ENCODE measurements around the gene ZKSCAN4.

ZKSCAN4 gene

GRCh38 chr6:28209753-28210535, 42.1 kb downstream of the ZKSCAN4 start:
- TF ChIP-seq USF1 (IDR thresholded peaks at IDR 0.05) (no peak), EP300 (IDR thresholded peaks at IDR 0.05; ENCODE audit: borderline replicate concordance) (no peak), RAD21 (IDR thresholded peaks at IDR 0.05; ENCODE audit: low read depth) (no peak), TCF12 (IDR thresholded peaks at IDR 0.05; ENCODE audit: low read depth) (no peak), TEAD4 (IDR thresholded peaks at IDR 0.05) (no peak), EGR1 (IDR thresholded peaks at IDR 0.05) (no peak), CEBPB (IDR thresholded peaks at IDR 0.05) (no peak), MAX (IDR thresholded peaks at IDR 0.05) (no peak), REST (IDR thresholded peaks at IDR 0.05; ENCODE audit: low read depth) (no peak), YY1 (IDR thresholded peaks at IDR 0.05; ENCODE audit: low read depth) (no peak), TAF1 (IDR thresholded peaks at IDR 0.05; ENCODE audit: low read depth) (no peak), ZBTB7A (IDR thresholded peaks at IDR 0.05; ENCODE audit: low read depth) (no peak), FOXM1 (IDR thresholded peaks at IDR 0.05; ENCODE audit: borderline replicate concordance, low read depth) (no peak), NFIC (IDR thresholded peaks at IDR 0.05) (no peak), CREB1 (IDR thresholded peaks at IDR 0.05; ENCODE audit: low read depth) (no peak)

- TF ChIP-seq REST (IDR thresholded peaks at IDR 0.05; ENCODE audit: low read depth), result no peak
- no peak for TF ChIP-seq MAX (IDR thresholded peaks at IDR 0.05)
- no peak for TF ChIP-seq TCF12 (IDR thresholded peaks at IDR 0.05; ENCODE audit: low read depth)
- no peak for TF ChIP-seq CREB1 (IDR thresholded peaks at IDR 0.05; ENCODE audit: low read depth)
- no peak for TF ChIP-seq TEAD4 (IDR thresholded peaks at IDR 0.05)
- no peak for TF ChIP-seq RAD21 (IDR thresholded peaks at IDR 0.05; ENCODE audit: low read depth)
Observed at GRCh38 chr6:28208111-28208659, 43.9 kb downstream of the ZKSCAN4 start.

GRCh38 chr6:28207510-28208110, 44.5 kb downstream of the ZKSCAN4 start:
- TF ChIP-seq EP300 (IDR thresholded peaks at IDR 0.05; ENCODE audit: borderline replicate concordance), result no peak
- TF ChIP-seq FOXM1 (IDR thresholded peaks at IDR 0.05; ENCODE audit: borderline replicate concordance, low read depth), result no peak
- no peak for TF ChIP-seq ZBTB7A (IDR thresholded peaks at IDR 0.05; ENCODE audit: low read depth)
- no peak for TF ChIP-seq REST (IDR thresholded peaks at IDR 0.05; ENCODE audit: low read depth)
- no peak for TF ChIP-seq CEBPB (IDR thresholded peaks at IDR 0.05)
- TF ChIP-seq CREB1 (IDR thresholded peaks at IDR 0.05; ENCODE audit: low read depth), result no peak
- no peak for TF ChIP-seq RAD21 (IDR thresholded peaks at IDR 0.05; ENCODE audit: low read depth)
- TF ChIP-seq TAF1 (IDR thresholded peaks at IDR 0.05; ENCODE audit: low read depth), result no peak
- no peak for TF ChIP-seq YY1 (IDR thresholded peaks at IDR 0.05; ENCODE audit: low read depth)
- TF ChIP-seq NFIC (IDR thresholded peaks at IDR 0.05), result no peak
- TF ChIP-seq TEAD4 (IDR thresholded peaks at IDR 0.05), result no peak
- no peak for TF ChIP-seq EGR1 (IDR thresholded peaks at IDR 0.05)
- no peak for TF ChIP-seq MAX (IDR thresholded peaks at IDR 0.05)
- no peak for TF ChIP-seq USF1 (IDR thresholded peaks at IDR 0.05)
